ENCODE measurements around the gene VPS33A.
"Not testable (repeated sequence)": the region's sequence is repeated elsewhere in the genome, so short reads cannot be mapped to it uniquely, and the experiment has no call there.

Gene VPS33A

GRCh38 chr12:122266230-122266901, at the start of gene VPS33A:
Gene VPS33A, minus strand, starts transcription at chr12:122266494. Its CDS starts 86 bp downstream, at chr12:122266408.
- DNase-seq (ENCODE audit: low read depth): peak; percentile 89

DNA sequence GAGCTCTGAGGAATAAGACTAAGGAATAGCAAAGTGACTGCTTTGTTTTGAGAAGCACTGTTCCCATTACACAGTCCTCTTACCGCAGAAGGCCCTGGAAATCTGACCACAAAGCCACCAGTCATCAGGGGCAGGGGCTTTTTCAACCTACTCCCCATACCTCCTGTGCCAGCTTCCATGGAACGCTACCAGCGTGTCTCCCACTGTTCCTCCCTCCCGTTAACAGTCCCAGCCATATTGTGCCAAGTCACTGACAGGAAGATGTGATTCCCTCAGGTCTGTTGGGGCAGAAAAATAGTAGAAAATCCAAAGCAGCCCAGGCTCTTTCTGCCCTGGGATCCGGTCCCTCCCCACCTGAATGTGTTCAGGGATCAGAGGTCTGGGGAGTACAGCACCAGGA, 46.6 kb upstream of the VPS33A start:
- no peak for DNase-seq (ENCODE audit: low read depth)

DNA sequence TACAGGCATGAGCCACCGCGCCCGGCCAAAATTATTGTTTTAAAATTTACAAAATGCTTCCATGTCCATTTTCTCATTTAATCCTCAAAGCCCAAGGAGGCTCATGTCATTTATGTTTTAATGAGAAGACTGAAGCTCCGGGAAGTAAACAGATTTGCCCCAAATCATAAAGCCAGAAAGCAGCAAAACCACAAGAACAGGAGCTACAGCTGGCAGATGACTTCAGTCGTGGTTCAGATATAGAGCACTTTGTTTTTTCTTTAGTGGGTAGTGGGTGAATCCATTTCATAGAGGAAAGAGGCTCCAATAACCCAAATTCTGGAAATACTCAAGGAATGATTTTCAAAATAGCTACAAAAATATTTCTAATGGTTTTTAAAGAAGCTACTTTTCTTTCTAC, 45.4 kb upstream of the VPS33A start:
- no peak for DNase-seq (ENCODE audit: low read depth)

DNA sequence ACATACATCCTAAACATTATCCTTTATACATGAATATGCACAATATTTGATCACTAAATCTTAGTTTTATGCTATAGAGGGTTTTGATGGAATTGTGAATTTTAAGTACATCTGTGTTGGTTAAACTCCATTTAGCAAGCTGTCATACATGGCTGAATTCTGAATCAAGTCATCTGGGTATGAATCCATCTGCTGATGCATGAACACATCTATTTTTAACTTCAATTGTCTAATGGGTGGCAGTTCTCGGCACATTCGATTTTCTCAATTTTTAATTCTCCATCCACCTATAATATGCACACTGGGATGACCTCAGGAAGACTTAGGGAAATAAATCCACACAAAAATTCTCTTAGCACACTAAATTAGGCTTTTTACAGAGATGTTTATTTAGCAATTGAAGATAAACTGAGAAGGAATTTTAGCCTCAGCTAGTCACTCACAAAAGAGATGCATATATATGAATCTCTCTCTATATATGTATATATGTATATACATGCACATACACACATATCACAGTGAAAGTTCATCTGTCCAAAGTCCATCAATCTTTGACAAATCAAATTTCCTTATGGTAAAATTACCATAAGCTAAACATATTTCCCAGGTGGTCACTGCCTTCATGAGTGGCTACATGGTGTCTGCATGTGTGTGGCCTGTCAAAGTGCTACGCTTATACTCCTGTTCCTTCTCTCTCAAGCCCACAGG, 44.5 kb upstream of the VPS33A start:
- DNase-seq (ENCODE audit: low read depth): no peak

DNA sequence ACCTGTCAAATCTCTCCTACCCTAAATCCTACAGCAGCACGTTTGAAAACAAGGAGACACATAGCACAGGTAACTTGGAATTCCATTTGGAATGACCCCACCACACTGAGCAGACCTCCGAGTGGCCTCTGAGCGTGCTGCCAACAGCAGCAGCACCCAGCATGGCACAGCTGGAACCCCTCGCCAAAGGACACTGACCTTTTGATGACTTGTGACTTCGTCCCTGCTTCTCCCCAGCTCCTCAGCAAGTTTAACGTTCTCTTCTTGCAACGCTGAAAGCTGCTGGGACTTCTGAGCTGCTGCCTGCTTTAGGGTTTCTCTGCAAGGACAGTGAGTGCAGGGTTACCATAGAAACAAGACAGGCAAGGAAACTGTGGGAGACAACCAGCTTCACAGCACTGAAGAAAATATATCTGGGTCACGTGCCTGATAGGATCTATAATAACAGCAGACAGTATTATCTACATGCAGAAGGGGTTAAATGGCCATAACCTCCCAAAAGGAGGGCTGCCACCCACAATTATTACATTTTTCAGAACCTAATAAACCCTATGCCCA, 43.3 kb upstream of the VPS33A start:
- DNase-seq (ENCODE audit: low read depth): no peak

DNA sequence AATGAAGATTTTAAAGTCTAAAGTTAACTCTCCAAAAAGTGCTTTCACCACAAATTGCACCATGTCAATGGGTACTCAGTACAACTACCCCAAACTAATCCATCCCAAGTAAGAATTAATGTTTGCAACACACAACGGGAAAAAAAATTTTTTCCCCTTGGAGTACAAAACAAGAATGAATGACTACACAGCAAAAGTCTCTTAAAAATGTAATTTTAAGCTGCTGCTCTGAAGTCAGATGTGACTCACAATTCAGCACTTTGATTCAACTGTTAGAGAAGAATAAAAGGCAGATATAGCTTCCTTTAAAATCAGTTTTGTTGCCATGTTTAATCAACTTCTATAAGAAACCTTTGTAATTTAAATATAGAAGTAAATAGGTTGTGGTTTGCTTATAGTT, 42.5 kb upstream of the VPS33A start:
- no peak for DNase-seq (ENCODE audit: low read depth)

GRCh38 chr12:122306407-122306806, 40.1 kb upstream of the VPS33A start:
- DNase-seq (ENCODE audit: low read depth): no peak

DNA sequence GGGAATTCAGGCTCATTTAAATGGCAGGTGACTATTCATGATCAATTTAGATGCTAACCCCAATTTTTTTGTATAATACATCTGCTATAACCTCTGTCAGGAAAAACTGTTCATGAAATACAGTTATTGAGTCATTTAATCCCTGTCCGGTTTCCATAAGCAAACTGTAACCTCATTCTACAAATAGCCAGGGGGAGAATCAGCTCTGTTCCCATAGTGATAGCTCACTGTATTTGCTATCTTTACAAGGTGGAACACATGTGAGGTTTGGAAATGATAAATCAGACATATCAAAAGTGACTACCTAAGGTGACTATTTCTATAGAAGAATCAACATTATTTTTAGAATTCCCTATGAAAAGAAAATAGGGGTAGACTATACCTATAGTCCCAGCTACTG, 38.6 kb upstream of the VPS33A start:
- no peak for DNase-seq (ENCODE audit: low read depth)

- DNase-seq (ENCODE audit: low read depth): no peak
Measured at GRCh38 chr12:122303068-122303467, 36.8 kb upstream of the VPS33A start.

DNA sequence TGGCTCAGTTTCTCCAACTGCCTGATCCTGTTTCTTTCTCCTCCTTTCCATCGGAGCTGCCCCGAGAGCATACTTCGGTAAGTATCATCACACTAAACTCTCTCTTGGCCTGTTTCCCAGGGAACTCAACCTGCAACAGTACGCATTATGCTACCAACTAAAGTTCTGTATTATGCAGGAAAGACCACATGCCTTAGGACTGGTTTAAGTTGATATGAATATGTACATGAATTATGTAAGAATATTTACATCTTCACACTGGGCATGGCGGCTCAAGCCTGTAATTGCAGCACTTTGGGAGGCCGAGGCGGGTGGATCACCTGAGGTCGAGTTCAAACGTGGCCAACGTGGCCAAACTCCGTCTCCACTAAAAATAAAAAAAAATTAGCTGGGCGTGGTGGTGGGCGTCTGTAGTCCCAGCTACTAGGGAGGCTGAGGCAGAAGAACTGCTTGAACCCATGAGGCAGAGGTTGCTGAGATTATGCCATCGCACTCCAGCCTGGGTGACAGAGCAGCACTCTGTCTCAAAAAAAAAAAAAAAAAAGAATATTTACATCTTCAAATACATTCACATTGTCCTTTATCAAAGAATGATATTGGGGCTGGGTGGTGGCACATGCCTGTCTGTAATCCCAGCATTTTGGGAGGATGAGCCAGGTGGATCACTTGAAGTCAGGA, 31.9 kb upstream of the VPS33A start:
- DNase-seq (ENCODE audit: low read depth): no peak

- DNase-seq (ENCODE audit: low read depth): no peak
Measured at GRCh38 chr12:122297494-122297893, 31.2 kb upstream of the VPS33A start.

- DNase-seq (ENCODE audit: low read depth): no peak
Measured at GRCh38 chr12:122295877-122296276, 29.6 kb upstream of the VPS33A start.

DNA sequence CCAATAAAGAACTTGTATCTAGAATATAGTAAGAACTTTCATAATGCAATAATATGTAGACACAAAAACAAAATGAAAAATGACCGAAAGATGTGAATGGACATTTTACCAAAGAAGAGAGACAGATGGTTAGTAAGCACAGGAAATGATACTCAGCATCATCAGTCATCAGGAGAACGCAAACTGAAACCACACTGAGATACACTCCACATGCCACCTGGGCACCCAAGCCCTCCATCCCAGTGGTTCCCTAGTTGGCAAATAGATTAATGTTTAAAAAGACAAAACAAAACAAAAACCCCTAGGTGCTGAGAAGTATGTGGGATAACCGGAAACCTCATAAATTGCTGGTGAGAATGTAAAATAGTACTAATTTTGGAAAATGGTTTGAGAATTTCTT, 26.8 kb upstream of the VPS33A start:
- DNase-seq (ENCODE audit: low read depth): no peak

DNA sequence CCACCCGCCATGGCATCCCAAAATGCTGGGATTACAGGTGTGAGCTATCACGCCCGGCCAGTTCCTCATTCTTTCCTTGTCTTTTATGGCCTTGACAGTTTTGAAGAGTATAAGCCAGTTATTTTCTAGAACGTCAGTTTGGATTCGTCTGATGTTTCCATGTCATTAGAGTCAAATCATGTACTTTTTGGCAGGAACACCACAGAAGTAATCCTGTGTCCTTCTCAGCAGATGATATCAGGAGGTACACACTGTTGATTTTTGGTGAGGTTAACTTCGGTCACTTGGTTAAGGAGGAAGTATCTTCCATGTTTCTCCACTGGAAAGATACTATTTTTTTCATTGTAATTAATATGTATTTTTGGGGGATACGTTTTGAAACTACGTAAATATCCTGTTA, 25.1 kb upstream of the VPS33A start:
- no peak for DNase-seq (ENCODE audit: low read depth)

DNA sequence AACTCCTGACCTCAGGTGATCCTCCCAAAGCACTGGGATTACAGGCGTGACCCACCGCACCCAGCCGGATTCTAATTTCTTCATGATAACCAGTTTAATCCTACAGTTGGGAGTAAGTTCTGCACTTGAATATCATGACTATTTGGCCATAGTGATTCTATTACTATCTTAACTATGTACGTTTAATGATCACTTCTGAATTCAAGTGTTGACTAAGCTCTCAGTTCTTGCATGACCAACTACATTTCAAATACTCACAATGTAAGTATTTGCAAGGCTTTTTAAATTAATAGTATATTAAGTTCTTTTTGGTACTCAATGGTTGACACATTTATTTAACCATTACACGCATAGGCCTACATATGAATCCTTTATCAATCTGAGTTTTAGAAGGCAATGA, 17.4 kb upstream of the VPS33A start:
- no peak for DNase-seq (ENCODE audit: low read depth)

DNA sequence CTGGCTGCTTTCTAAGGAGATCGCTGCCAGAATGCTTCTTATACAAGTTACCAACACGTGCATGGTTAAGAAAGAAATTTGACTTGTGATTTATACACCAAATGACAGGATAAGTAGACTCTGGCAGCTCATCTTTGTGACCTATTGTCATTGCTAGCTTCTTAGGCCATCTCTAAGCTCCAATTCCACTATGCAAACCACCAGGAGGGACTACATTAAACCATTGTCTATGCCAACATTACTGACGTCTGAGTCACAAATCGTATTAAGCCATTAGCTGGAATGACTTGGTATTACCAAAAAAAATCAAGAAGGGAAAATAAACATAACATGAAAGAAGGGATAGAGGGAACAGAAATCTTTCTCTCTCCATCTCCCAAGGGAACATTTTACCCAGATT, 15.8 kb upstream of the VPS33A start:
- no peak for DNase-seq (ENCODE audit: low read depth)

GRCh38 chr12:122276242-122276641, 9.9 kb upstream of the VPS33A start:
- no peak for DNase-seq (ENCODE audit: low read depth)

DNA sequence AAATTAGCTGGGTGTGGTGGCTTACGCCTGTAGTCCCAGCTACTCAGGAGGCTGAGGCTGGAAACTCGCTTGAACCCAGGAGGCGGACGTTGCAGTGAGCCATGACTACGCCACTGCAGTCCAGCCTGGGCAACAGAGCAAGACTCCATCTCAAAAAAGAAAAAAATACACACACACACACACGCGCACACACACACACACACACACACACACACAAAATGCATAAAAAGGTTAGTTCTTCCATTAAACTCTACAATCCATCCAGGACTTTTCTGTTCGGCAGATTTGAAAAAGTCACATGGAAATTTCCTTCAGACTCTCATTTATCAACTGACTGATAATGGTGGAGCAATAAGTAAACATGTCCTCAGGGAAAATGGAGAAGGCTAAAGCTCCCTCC, 9.2 kb upstream of the VPS33A start:
- DNase-seq (ENCODE audit: low read depth): no peak

- no peak for DNase-seq (ENCODE audit: low read depth)
Measured at GRCh38 chr12:122265886-122266229, 436 bp downstream of the VPS33A start.

DNA sequence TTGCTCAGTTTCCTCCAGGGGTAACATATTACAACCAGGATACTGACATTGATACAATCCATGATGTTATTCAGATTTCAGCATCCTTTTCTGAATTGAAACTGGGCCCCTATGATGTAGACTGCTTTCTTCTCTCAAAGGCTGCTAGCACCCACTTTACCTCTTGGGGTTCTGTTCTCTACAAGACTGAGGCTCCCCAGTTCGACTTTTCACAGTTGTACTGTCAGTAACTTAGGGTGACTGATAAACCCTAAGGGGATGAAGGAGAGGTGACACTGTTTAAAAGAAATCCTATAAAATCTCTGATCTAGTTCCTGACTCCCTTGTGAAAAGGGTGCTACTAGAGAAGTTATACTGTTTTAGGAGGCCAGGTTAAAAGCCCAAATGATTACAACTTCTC, 818 bp downstream of the VPS33A start:
- DNase-seq (ENCODE audit: low read depth): no peak

DNA sequence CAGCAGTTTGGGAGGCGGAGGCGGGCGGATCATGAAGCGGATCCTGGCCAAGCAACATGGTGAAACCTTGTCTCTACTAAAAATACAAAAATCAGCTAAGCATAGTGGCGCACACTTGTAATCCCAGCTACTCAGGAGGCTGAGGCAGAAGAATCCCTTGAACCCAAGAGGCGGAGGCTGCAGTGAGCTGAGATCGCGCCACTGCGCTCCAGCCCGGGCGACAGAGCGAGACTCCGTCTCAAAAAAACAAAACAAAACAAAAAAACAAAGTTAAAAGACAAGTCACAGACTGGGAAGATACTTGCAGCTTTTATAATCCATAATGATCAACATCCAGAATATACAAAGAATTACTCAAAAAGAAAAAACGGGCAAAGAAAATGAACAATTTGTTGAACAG, 5.6 kb downstream of the VPS33A start:
- not testable (repeated sequence) for DNase-seq (ENCODE audit: low read depth)

DNA sequence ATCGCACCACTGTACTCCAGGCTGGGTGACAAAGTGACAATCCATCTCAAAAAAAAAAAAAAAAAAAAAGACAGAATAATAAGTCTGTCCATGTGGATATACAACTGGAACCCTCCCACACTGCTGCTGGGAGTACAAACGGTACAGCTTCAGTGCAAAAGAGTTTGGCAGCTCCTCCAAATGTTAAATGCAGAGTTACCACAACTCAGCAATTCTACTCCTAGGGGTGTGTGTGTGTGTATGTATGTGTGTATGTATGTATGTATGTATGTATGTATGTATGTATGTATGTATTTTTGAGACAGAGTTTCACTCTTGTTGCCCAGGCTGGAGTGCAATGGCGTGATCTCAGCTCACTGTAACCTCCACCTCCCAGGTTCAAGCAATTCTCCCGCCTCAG, 7.4 kb downstream of the VPS33A start:
- not testable (repeated sequence) for DNase-seq (ENCODE audit: low read depth)

DNA sequence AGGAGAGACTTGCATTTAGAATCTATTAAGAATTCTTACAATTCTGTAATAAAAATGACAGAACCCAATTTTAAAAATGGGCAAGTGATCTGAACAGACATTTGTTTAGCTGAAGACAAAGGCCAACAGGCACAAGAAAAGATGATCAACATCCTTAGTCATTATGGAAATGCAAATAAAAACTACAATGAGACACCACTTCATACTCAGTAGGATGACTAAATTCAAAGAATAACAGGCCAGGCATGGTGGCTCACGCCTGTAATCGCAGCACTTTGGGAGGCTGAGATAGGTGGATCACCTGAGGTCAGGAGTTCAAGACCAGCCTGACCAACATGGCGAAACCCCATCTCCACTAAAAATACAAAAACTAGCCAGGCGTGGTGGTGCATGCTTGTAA, 7.8 kb downstream of the VPS33A start:
- DNase-seq (ENCODE audit: low read depth): not testable (repeated sequence)

Measured in T-helper 22 cell (primary cell).